DMS 273 treated with DMSO at 0.1 percent for 48 hours (cell line): ENCODE measurements around the gene DPP9.

ENCODE experiments used
- DNase-seq: peaks from one replicate; lab custom pipeline; 2025; lab: John Stamatoyannopoulos, UW

The DPP9 gene

GRCh38 chr19:4709440-4710280 is 14.0 kb downstream of the DPP9 start:
- DNase-seq: no peak

GRCh38 chr19:4707956-4708650 is 15.5 kb downstream of the DPP9 start:
- no peak for DNase-seq

GRCh38 chr19:4707322-4707721 is 16.3 kb downstream of the DPP9 start:
- DNase-seq: no peak

- no peak for DNase-seq
These were observed 18.1 kb downstream of the DPP9 start for GRCh38 chr19:4705413-4706131.

GRCh38 chr19:4704317-4704673 is 19.3 kb downstream of the DPP9 start:
- no peak for DNase-seq

- DNase-seq: no peak
These were observed 19.8 kb downstream of the DPP9 start for GRCh38 chr19:4703671-4704316.

- no peak for DNase-seq
These were observed 20.9 kb downstream of the DPP9 start for GRCh38 chr19:4702764-4703163.

- no peak for DNase-seq
These were observed 22.1 kb downstream of the DPP9 start for GRCh38 chr19:4701557-4701956.

GRCh38 chr19:4700693-4700970 is 23.0 kb downstream of the DPP9 start:
- no peak for DNase-seq

GRCh38 chr19:4699826-4700692 is 23.6 kb downstream of the DPP9 start:
- DNase-seq: no peak

GRCh38 chr19:4697304-4697703 is 26.3 kb downstream of the DPP9 start:
- no peak for DNase-seq

- no peak for DNase-seq
These were observed 28.4 kb downstream of the DPP9 start for GRCh38 chr19:4695224-4695731.

- peak; percentile 47 for DNase-seq
These were observed 29.2 kb downstream of the DPP9 start for GRCh38 chr19:4694211-4694987.

GRCh38 chr19:4693471-4694121 is 30.0 kb downstream of the DPP9 start:
- DNase-seq: no peak

GRCh38 chr19:4693078-4693350 is 30.6 kb downstream of the DPP9 start:
- no peak for DNase-seq

GRCh38 chr19:4692251-4693077 is 31.2 kb downstream of the DPP9 start:
- peak; percentile 77 for DNase-seq

- no peak for DNase-seq
These were observed 32.3 kb downstream of the DPP9 start for GRCh38 chr19:4691373-4691772.

- no peak for DNase-seq
These were observed 33.3 kb downstream of the DPP9 start for GRCh38 chr19:4690361-4690760.

GRCh38 chr19:4689403-4689802 is 34.2 kb downstream of the DPP9 start:
- DNase-seq: no peak
